ENCODE measurements around the gene CMTR1. TPM values are rescaled to one million over a fixed set of nuclear protein-coding genes. Genes with fewer than 3 reads are reported as not detected.
A peak's percentile ranks its signal among the peaks of the same experiment; 100 is the strongest.
"Not testable (repeated sequence)": the region's sequence is repeated elsewhere in the genome, so short reads cannot be mapped to it uniquely, and the experiment has no call there.

The CMTR1 gene
- total RNA-seq, 1 donor from 2014 or later, result 34.0 TPM

DNA sequence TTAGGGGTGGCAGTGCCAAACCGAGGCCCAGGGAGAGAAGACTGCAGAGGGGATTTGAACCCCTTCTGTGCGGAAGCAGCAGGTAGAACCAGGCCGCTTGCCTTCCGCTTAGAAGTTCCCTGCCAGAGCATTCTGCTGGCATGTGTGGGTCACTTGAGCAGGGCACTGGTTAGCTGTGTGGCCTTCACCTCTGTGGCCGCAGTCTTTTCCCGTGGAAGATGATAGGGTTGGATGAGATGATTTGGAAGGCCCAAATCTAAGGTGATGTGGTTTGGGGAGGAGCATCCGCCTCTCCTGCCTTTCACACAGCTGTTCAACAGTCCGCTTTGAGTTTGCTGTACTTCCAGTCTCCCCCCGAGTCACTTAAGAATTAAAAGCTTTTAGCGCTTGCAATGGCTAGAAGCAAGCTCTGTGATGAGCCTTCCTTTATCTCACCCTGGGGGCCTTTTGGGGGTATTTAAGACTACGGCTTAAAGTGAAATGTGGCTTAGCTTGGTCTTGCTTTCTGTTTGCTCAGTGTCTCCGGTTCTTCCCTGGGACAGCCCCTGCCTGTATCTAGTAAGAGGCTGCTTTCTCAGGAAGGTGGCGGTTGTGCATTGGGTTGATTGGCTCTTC is 743 bp downstream of the CMTR1 start:
- peak; percentile 52 for DNase-seq (ENCODE audit: low read depth)

GRCh38 chr6:37435373-37435772 is 2.4 kb downstream of the CMTR1 start:
- DNase-seq (ENCODE audit: low read depth), result no peak

DNA sequence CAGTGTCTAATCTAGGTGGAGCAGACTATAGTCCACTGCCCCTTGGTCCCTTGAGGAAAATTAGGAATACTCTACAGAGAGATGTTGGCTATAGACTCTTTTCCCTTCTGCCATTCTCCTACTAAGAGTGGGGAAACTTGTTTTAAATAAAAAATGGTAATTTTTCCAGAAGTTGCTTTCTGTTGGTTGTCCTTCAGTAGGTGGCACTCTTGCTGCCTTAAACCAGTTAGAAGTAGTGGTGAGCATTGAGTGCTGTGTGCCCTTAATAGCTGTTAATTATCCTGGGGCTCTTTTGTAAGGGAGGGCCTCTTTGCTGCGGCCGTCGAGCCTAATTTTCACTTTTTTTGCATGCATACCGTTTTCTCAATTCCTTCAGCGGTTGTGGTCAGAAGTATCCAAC is 2.8 kb downstream of the CMTR1 start:
- DNase-seq (ENCODE audit: low read depth), result no peak

DNA sequence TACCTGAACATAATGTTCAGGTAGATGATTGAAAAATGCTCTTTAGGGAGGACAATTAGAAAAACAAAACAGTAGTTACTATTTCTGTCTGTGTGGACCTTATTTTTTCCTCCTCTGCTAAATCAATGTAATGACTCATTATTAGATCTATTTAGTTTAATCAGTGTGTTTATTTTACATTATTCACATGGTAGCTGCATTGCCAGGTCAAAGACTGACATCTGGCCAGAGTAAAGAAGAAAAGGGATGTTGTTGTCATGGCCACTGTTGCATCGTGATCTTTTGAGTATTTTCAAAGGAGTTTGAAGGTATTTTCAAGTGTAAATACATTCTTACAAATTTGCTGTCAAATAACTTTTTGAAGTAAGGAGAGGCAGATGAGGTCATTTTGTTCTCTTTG is 5.9 kb downstream of the CMTR1 start:
- no peak for DNase-seq (ENCODE audit: low read depth)

- DNase-seq (ENCODE audit: low read depth), result no peak
Observed at GRCh38 chr6:37441651-37442050, 8.6 kb downstream of the CMTR1 start.

DNA sequence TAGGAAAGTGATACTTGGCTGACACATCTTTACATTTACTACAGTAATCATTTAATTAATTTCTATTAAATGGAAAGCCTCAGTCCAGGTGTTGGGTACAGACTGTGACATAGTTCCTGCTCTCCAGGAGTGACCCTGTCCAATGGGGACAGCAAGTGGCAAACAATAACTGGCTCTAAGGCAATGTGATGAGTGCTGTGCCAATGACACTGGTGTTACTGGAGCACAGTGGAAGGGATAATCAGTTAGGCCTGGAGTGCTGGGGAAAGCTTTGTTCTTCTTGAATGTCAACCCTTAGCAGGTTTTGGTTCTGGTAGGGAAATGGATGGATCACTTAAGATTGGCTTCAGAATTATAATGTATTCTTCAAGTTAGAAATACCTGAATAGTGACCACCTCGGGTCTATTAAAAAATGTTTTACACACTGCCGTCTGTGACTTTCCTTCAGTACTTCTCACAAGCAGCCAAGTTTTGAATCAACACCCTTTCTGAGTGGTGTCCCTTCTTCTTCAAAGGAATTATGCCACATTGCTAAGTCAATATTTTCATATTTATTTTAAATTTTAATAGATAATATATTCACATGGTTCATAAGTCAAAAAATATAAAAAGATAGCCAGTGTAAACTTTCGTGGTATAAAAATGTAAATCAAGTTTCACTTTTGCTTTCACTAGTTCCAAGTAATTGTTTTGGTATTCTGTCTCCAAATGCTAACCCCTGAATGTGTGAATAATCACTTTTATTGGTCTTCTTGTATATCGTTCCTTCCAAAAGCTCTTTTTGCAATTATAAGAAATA is 9.6 kb downstream of the CMTR1 start:
- no peak for DNase-seq (ENCODE audit: low read depth)

- DNase-seq (ENCODE audit: low read depth), result not testable (repeated sequence)
Observed at GRCh38 chr6:37443216-37443542, 10.2 kb downstream of the CMTR1 start.

DNA sequence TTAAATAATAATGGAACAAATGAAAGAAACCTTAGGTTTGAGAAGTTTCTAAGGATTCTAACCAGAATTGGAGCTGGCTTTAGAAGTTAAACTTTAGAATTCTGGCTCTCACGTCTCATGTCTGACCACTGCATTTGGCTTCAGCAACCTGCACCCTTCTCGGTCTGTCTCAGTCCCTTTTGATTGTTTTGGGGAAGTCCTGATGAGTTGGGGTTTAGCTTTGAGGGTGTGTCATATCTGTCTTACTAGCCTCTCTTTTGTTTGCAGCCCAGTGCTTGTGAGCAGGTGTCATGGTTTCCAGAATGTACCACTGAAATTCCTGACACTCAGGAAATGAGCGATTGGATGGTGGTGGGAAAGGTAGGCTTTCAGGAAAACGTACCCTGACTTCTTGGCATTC is 17.0 kb downstream of the CMTR1 start:
- DNase-seq (ENCODE audit: low read depth), result no peak

- no peak for DNase-seq (ENCODE audit: low read depth)
Observed at GRCh38 chr6:37451441-37452193, 18.6 kb downstream of the CMTR1 start.

DNA sequence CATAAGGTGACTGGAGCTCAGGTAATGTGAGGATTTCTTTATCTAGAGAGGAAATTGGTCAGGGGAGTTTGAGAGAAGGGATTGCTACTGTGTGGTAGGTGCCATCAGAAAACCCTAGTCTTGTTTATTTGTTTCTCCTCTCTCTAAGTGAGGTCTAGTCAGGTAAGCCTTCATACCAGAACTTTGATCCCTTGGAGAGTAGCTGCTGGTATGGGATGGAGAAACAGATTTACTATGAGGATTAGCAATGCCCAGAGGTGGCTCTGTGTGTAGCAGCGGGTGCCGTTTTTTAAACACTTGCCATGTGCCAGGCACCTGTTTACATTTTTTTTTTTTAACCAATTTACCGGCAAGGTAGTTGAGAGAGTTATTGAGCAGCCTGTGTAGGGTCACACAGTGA is 19.5 kb downstream of the CMTR1 start:
- DNase-seq (ENCODE audit: low read depth), result no peak

DNA sequence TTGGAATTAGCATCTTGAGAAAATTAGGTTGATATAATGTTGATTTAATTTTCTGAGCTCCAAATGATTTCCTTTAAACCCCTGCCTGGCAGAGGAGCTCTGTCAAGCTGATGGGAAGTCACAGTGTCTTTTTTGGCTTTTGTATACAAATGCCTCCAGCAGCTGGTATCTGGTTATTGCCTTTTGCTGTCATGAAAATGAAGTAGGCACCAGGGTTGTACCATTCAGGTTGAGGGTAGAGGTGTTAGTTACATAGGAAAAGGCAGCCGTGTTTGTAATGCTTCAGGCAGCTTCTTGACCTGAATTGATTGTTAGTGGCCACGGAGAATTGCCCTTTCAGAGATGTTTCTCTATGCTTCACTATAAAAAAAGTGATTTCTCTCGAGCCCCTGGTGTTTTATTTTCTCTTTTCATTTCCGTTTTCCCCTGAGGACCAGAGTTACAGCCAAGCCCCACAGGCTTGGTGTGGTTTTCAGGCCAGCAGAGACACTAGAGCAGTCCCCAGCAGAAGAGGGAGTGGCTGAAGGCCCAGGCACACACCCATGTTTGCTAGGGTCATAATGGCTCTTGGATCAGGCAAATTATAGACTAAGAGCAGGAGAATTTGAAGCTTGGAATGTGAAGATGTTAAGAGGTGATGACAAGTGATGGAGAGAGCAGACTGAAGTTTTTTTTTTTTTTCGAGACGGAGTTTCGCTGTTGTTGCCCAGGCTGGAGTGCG is 21.6 kb downstream of the CMTR1 start:
- DNase-seq (ENCODE audit: low read depth), result peak; percentile 53

GRCh38 chr6:37456126-37456525 is 23.1 kb downstream of the CMTR1 start:
- no peak for DNase-seq (ENCODE audit: low read depth)

DNA sequence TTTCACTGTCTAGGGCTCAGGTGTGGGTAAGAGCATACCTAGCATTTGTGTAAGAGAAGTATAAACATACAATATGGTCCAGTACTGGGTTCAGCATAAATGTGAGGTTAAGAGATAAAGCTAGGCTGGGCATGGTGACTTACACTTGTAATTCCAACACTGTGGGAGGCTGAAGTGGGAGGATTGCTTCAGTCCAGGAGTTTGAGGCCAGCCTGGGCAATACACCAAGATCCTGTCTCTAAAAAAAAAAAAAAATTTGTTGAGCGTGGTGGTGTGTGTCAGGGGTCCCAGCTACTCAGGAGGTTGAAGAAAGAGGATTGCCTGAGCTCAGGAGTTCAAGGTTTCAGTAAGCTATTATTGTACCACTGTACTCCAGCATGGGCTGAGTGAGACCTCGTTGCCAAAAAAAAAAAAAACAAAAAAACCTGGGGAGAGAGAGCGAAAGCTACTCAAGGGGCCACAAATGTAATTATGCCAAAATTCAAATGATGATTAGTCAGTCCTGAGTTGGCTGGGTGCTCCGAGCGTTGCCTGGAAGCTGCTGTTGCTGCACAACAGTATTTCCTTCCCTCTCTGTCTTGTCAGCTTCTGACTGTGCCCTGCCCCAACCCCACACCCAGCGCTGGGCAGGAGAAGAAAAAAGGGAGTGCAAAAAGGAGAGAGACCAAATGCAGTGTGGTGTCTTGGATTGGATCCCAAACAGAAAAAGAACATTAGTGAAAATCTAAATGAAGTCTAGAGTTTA is 24.0 kb downstream of the CMTR1 start:
- peak; percentile 31 for DNase-seq (ENCODE audit: low read depth)

- DNase-seq (ENCODE audit: low read depth), result no peak
Observed at GRCh38 chr6:37459981-37460800, 27.2 kb downstream of the CMTR1 start.

DNA sequence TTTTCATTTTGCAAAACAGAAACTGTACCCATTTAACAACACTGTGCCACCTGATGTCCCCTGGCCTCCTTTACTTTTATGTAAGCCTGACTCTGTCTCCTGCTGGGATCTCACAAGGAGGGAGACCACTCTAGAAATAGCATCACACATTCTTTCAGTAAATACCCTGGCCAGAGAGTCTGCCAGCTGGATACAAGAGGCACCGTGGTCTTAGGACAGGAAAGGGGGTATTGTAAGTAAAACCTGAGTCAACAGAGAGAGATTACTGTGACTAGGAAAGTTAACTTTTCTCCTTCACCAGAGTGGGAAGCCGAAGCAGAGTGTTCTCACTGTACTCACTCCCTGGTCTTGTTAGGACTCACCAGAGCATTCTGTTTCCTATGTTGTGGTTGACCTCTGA is 27.8 kb downstream of the CMTR1 start:
- DNase-seq (ENCODE audit: low read depth), result no peak

DNA sequence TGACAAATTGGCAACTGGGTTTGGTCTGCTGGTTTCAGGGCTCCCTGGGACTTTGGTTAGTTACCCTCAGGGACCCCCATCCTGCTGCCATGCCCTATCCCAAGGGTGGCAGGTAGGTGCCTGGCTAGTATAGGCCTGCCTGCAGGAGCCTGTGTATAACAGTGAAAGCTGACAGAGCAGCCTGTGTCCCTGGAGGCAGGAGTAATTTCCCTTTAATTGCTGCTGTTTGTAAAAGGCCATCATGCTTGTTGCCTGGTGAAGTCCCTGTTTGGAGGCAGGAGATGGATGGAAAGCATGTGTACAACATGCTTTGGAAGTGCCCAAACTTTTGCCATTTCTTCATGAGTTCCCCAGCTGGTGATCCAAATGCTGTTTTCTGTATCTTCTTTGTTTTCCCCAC is 30.1 kb downstream of the CMTR1 start:
- DNase-seq (ENCODE audit: low read depth), result no peak

DNA sequence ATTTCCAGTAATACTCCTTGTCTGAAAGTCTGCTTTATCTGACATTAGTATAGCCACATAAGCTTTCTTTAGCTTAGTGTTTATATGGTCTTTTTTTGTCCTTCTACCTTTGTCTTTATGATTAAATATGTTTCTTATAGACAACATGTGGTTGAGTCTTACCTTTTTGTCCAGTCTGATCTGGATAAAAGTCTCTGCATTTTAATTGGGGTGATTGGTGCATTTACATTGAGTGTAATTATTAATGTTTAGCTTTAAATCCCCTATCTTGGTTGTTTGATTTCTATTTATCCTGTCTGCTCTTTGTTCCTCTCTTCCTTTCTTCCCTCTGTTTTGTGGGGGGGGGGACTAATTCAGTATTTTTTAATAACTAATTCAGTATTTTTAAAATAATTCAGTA is 34.7 kb downstream of the CMTR1 start:
- no peak for DNase-seq (ENCODE audit: low read depth)

DNA sequence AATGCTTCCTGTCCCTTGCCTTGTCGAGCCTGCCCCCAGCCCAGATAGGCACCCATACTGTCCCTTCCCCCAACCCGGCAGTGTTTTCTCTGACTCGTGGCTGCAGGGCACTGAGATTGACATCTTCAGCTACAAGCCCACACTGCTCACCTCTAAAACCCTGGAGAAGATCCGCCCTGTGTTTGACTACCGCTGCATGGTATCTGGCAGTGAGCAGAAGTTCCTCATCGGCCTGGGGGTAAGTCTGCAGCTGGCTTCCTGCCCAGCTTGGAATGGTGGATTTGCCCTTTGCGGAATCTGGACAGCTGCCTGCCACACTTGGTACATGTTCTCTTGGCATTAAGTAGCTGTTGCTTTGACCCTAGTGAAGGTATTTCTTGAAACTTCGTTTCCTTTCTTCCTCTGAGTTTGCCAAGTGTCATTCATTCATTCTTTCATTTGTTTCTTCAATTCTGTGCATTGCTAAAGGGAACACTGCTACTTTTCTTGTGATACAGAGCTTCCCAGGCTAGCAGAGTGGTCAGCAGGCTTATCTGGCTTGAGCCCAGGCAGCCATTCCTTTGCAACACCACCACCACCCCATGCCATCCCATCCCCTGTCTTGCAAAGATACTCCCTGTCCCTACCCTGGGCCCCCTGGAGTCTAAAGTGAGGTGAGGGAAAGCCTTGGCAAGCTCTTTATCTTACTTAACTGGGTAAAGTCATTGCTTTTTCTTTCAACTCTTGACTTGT is 40.5 kb downstream of the CMTR1 start:
- peak; percentile 93 for DNase-seq (ENCODE audit: low read depth)

GRCh38 chr6:37474316-37474715 is 41.3 kb downstream of the CMTR1 start:
- no peak for DNase-seq (ENCODE audit: low read depth)

Data from myocyte (in vitro differentiated cells).